Measurements from ENCODE around the gene SLFNL1. TPM values are rescaled to one million over a fixed set of nuclear protein-coding genes. Genes with fewer than 3 reads are reported as not detected.

Gene SLFNL1
- total and polyA plus RNA-seq, 2 experiments from 2014 or later = 0.14 to 0.29 TPM

GRCh38 chr1:40977716-40978115 is 43.8 kb downstream of the SLFNL1 start (continued):
- TF ChIP-seq CTCF (conservative IDR thresholded peaks at IDR 0.05; ENCODE audit: low read depth in 2 of 2) (no peak), JUNB (IDR thresholded peaks at IDR 0.05; ENCODE audit: unreplicated experiment) (no peak), POLR2AphosphoS5 (IDR thresholded peaks at IDR 0.05; ENCODE audit: low read depth) (no peak), ZNF331 (CRISPR knock-in tag; IDR thresholded peaks at IDR 0.05; ENCODE audit: low read depth) (no peak), STAT1 (IDR thresholded peaks at IDR 0.05; ENCODE audit: unreplicated experiment) (no peak)
- TF ChIP-seq, protein P1, sequence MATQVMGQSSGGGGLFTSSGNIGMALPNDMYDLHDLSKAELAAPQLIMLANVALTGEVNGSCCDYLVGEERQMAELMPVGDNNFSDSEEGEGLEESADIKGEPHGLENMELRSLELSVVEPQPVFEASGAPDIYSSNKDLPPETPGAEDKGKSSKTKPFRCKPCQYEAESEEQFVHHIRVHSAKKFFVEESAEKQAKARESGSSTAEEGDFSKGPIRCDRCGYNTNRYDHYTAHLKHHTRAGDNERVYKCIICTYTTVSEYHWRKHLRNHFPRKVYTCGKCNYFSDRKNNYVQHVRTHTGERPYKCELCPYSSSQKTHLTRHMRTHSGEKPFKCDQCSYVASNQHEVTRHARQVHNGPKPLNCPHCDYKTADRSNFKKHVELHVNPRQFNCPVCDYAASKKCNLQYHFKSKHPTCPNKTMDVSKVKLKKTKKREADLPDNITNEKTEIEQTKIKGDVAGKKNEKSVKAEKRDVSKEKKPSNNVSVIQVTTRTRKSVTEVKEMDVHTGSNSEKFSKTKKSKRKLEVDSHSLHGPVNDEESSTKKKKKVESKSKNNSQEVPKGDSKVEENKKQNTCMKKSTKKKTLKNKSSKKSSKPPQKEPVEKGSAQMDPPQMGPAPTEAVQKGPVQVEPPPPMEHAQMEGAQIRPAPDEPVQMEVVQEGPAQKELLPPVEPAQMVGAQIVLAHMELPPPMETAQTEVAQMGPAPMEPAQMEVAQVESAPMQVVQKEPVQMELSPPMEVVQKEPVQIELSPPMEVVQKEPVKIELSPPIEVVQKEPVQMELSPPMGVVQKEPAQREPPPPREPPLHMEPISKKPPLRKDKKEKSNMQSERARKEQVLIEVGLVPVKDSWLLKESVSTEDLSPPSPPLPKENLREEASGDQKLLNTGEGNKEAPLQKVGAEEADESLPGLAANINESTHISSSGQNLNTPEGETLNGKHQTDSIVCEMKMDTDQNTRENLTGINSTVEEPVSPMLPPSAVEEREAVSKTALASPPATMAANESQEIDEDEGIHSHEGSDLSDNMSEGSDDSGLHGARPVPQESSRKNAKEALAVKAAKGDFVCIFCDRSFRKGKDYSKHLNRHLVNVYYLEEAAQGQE (IDR thresholded peaks at IDR 0.05; ENCODE audit: unreplicated experiment) = no peak

DNA sequence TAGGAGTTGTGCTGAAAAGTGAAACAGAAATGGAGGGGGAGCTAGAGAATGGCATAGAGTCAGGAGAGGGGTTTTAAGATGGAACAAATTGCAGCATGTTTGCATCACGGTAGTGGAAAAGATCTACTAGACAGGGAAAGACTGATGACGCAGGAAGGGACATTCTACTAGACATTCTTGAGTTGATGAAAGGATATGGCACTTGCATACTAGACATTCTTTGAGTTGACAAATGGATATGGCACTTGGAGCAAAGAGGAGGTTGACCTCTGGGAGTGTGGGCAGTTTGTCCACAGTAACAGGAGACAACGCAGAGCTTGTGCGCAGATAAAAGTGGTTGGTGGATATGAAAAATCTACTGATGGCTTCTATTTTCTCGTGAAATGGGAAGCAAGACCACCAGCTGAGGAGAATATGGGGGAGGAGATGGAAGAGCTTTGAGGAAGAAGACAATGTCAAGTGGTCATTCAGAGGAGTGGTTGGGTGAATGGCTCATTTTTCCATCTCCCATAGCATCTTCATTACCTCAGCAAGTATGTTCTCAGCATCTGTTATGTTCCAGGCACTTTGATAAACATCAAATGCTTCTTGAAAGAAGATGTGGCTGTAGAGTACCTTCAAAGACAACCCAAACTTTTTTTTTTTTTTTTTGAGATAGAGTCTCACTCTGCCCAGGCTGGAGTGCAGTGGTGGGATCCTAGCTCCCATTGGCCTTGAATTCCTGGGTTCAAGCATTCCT is 44.4 kb downstream of the SLFNL1 start:
- H3K27me3 ChIP-seq (ENCODE audit: insufficient read depth) = no peaks in the 10 kb centered on the region
- no peak overlapping the region for H2AFZ ChIP-seq
- no peak overlapping the region for H3K27ac ChIP-seq (ENCODE audit: low read depth)
- Mint-ChIP-seq H3K36me3 (ENCODE audit: low read depth) (peaks cover 8% of the 10 kb centered on the region), H3K9me3 (no peaks in the 10 kb centered on the region), H3K4me3 (no peak overlapping the region), H3K4me1 (peaks cover 18% of the 10 kb centered on the region), H3K27ac (no peak overlapping the region), H3K27me3 (ENCODE audit: insufficient read depth, low read depth, poor library complexity) (peaks cover 8% of the 10 kb centered on the region)
- H3K4me3 ChIP-seq = no peak overlapping the region
- no peaks in the 10 kb centered on the region for H3K36me3 ChIP-seq (ENCODE audit: insufficient read depth)
- H3K79me2 ChIP-seq (replicated peaks; ENCODE audit: insufficient read depth) = peaks cover 20% of the 10 kb centered on the region
- H3F3A ChIP-seq (replicated peaks; ENCODE audit: low read depth) = no peaks in the 10 kb centered on the region
- peaks cover 21% of the 10 kb centered on the region for H3K4me1 ChIP-seq (ENCODE audit: insufficient read depth)
- peaks cover 9% of the 10 kb centered on the region for H4K20me1 ChIP-seq (replicated peaks; ENCODE audit: insufficient read depth)
- no peak overlapping the region for H3K4me2 ChIP-seq
- no peak for ATAC-seq
- DNase-seq (ENCODE audit: low spot score) = no peak
- no peaks in the 10 kb centered on the region for H3K9me2 ChIP-seq (ENCODE audit: insufficient read depth)
- TF ChIP-seq JUNB (IDR thresholded peaks at IDR 0.05; ENCODE audit: unreplicated experiment) (no peak), CREB1 (CRISPR knock-in tag; IDR thresholded peaks at IDR 0.05; ENCODE audit: low read depth) (no peak)
- TF ChIP-seq, protein P2, sequence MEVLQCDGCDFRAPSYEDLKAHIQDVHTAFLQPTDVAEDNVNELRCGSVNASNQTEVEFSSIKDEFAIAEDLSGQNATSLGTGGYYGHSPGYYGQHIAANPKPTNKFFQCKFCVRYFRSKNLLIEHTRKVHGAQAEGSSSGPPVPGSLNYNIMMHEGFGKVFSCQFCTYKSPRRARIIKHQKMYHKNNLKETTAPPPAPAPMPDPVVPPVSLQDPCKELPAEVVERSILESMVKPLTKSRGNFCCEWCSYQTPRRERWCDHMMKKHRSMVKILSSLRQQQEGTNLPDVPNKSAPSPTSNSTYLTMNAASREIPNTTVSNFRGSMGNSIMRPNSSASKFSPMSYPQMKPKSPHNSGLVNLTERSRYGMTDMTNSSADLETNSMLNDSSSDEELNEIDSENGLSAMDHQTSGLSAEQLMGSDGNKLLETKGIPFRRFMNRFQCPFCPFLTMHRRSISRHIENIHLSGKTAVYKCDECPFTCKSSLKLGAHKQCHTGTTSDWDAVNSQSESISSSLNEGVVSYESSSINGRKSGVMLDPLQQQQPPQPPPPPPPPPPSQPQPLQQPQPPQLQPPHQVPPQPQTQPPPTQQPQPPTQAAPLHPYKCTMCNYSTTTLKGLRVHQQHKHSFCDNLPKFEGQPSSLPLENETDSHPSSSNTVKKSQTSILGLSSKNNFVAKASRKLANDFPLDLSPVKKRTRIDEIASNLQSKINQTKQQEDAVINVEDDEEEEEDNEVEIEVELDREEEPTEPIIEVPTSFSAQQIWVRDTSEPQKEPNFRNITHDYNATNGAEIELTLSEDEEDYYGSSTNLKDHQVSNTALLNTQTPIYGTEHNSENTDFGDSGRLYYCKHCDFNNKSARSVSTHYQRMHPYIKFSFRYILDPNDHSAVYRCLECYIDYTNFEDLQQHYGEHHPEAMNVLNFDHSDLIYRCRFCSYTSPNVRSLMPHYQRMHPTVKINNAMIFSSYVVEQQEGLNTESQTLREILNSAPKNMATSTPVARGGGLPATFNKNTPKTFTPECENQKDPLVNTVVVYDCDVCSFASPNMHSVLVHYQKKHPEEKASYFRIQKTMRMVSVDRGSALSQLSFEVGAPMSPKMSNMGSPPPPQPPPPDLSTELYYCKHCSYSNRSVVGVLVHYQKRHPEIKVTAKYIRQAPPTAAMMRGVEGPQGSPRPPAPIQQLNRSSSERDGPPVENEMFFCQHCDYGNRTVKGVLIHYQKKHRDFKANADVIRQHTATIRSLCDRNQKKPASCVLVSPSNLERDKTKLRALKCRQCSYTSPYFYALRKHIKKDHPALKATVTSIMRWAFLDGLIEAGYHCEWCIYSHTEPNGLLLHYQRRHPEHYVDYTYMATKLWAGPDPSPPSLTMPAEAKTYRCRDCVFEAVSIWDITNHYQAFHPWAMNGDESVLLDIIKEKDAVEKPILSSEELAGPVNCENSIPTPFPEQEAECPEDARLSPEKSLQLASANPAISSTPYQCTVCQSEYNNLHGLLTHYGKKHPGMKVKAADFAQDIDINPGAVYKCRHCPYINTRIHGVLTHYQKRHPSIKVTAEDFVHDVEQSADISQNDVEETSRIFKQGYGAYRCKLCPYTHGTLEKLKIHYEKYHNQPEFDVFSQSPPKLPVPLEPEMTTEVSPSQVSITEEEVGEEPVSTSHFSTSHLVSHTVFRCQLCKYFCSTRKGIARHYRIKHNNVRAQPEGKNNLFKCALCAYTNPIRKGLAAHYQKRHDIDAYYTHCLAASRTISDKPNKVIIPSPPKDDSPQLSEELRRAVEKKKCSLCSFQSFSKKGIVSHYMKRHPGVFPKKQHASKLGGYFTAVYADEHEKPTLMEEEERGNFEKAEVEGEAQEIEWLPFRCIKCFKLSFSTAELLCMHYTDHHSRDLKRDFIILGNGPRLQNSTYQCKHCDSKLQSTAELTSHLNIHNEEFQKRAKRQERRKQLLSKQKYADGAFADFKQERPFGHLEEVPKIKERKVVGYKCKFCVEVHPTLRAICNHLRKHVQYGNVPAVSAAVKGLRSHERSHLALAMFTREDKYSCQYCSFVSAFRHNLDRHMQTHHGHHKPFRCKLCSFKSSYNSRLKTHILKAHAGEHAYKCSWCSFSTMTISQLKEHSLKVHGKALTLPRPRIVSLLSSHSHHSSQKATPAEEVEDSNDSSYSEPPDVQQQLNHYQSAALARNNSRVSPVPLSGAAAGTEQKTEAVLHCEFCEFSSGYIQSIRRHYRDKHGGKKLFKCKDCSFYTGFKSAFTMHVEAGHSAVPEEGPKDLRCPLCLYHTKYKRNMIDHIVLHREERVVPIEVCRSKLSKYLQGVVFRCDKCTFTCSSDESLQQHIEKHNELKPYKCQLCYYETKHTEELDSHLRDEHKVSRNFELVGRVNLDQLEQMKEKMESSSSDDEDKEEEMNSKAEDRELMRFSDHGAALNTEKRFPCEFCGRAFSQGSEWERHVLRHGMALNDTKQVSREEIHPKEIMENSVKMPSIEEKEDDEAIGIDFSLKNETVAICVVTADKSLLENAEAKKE (CRISPR knock-in tag; IDR thresholded peaks at IDR 0.05) = no peak
- TF ChIP-seq, protein P1 (IDR thresholded peaks at IDR 0.05; ENCODE audit: unreplicated experiment) = no peak

Measured in GM23338 (cell line).